Spleen (tissue), 7 donors: ENCODE measurements around the gene DHDDS.
"Not testable (repeated sequence)": the region's sequence is repeated elsewhere in the genome, so short reads cannot be mapped to it uniquely, and the experiment has no call there.

ENCODE experiments used
- CTCF ChIP-seq, 11 experiments: fragments of 200-600 bp in 7 of 11; fragments of 450-650 bp in 4 of 11; sonication (generic) in 4 of 11; IDR thresholded peaks in 8 of 11; conservative IDR thresholded peaks in 3 of 11; 1 replicate in 7 of 11; 2 replicates in 4 of 11; pipeline versions ENCODE4 v1.4.0 to v1.8.0; 2016 to 2021; ENCODE audit warnings: antibody characterized with exemption in 11 of 11, inconsistent platforms in 4 of 11, mild to moderate bottlenecking in 1 of 11
- POLR2A ChIP-seq, 3 donors: fragments of 450-650 bp; IDR thresholded peaks; one replicate each; pipeline ENCODE4 v1.5.1; 2017; ENCODE audit warnings: antibody characterized with exemption in 3 of 3, mild to moderate bottlenecking in 1 of 3
- donor health status: DM: no; HTN: no; CAD: no; lungs with moderate emphysema.
- donor health status: DM: no; HTN: no; CAD: no.
- donor health status: DM: no; HTN: no; CAD: no.

DNA sequence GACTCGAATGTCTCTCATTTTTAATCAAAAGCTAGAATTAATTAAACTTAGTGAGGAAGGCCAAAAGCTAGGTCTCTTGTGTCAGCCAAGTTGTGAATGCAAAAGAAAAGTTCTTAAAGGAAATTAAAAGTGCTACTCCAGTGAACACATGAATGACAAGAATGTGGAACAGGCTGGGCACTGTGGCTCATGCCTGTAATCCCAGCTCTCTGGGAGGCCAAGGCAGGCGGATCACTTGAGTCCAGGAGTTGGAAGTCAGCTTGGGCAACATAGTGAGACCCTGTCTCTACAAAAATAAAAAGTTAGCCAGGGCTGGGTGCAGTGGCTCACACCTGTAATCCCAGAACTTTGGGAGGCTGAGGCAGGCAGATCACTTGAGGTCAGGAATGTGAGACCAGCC lies 78.6 kb downstream of the DHDDS start:
- not testable (repeated sequence) for TF ChIP-seq POLR2A (IDR thresholded peaks at IDR 0.05); CTCF (IDR thresholded peaks at IDR 0.05 in 8 of 11, conservative IDR thresholded peaks at IDR 0.05 in 3 of 11)
